IMR-90 (cell line): ENCODE results near the gene YES1. TPM values are rescaled to one million over a fixed set of nuclear protein-coding genes. Genes with fewer than 3 reads are reported as not detected.

ENCODE experiments used
- ATAC-seq: fragments of 200-7000 bp; cut with Tn5 transposase; 2 replicates; pipeline ENCODE4 v1.9.1; 2020; ENCODE audit warnings: low read depth, mild to moderate bottlenecking, moderate library complexity
- BruUV-seq: library from RNA; stranded (reverse); fragments of 400-500 nt; replicated peaks from 2 replicates; lab custom pipeline; 2021; lab: Mats Ljungman, UMichigan
- CTCF ChIA-PET: fragments of 300-600 bp; formaldehyde crosslinking; extraction: SDS; loops from one replicate; lab custom pipeline; 2021; ENCODE audit warnings: antibody characterized with exemption; lab: Yijun Ruan, JAX
- POLR2A ChIA-PET: fragments of 300-600 bp; sonication (Branson Sonifier 250); formaldehyde crosslinking; loops from one replicate; lab custom pipeline; 2022; ENCODE audit warnings: antibody characterized with exemption; ENCODE audit not compliant: unreplicated experiment; lab: Charles Lee
- DNase-seq: peaks from one replicate; pipeline ENCODE4 v3.0.0; 2013
- H2AFZ ChIP-seq: replicated peaks from 2 replicates; pipeline ENCODE3; 2013; ENCODE audit warnings: low read length, mild to moderate bottlenecking; ENCODE audit not compliant: poor library complexity
- H2AK5ac ChIP-seq: 2 replicates; pipeline ENCODE4 v1.6.1; 2013; ENCODE audit warnings: low read depth, low read length, inconsistent platforms
- H2AK9ac ChIP-seq: replicated peaks from 2 replicates; pipeline ENCODE3; 2013; ENCODE audit warnings: mild to moderate bottlenecking, low read depth, low read length, moderate library complexity; ENCODE audit not compliant: poor library complexity
- H2BK120ac ChIP-seq: 2 replicates; pipeline ENCODE4 v1.6.1; 2013; ENCODE audit warnings: low read depth, low read length, inconsistent platforms
- H2BK15ac ChIP-seq: 3 replicates; pipeline ENCODE4 v1.6.1; 2013; ENCODE audit warnings: low read depth, low read length, inconsistent platforms
- H2BK20ac ChIP-seq: 2 replicates; pipeline ENCODE4 v1.6.1; 2013; ENCODE audit warnings: low read depth, mild to moderate bottlenecking, inconsistent platforms, low read length, moderate library complexity
- H2BK5ac ChIP-seq: 2 replicates; pipeline ENCODE4 v1.6.1; 2013; ENCODE audit warnings: mild to moderate bottlenecking, low read depth, low read length, inconsistent platforms; ENCODE audit not compliant: poor library complexity, severe bottlenecking
- H3K14ac ChIP-seq: replicated peaks from 2 replicates; pipeline ENCODE4 v1.6.1; 2013; ENCODE audit warnings: low read depth, low read length, inconsistent platforms
- H3K18ac ChIP-seq: 2 replicates; pipeline ENCODE4 v1.6.1; 2013; ENCODE audit warnings: low read depth, low read length, control low read depth
- H3K23ac ChIP-seq: 2 replicates; pipeline ENCODE4 v1.6.1; 2013; ENCODE audit warnings: low read depth, low read length, inconsistent platforms
- H3K27ac ChIP-seq: 2 replicates; pipeline ENCODE4 v1.5.1; 2013; ENCODE audit warnings: mild to moderate bottlenecking, control low read depth, low read length; ENCODE audit not compliant: insufficient read depth
- H3K27me3 ChIP-seq: 2 replicates; pipeline ENCODE4 v1.6.1; 2013; ENCODE audit warnings: low read length; ENCODE audit not compliant: control insufficient read depth, insufficient read depth
- H3K36me3 ChIP-seq: 2 replicates; pipeline ENCODE4 v1.6.1; 2013; ENCODE audit warnings: low read length, mixed read lengths; ENCODE audit not compliant: control insufficient read depth, insufficient read depth
- H3K4ac ChIP-seq: 2 replicates; pipeline ENCODE4 v1.6.1; 2013; ENCODE audit warnings: low read depth, low read length, inconsistent platforms
- H3K4me1 ChIP-seq: 2 replicates; pipeline ENCODE4 v1.6.1; 2013; ENCODE audit warnings: low read length, mixed read lengths; ENCODE audit not compliant: control insufficient read depth, insufficient read depth
- H3K4me2 ChIP-seq: 2 replicates; pipeline ENCODE4 v1.6.1; 2013; ENCODE audit warnings: low read depth, mild to moderate bottlenecking, control low read depth, low read length, moderate library complexity
- H3K4me3 ChIP-seq: 2 replicates; pipeline ENCODE4 v1.5.1; 2013; ENCODE audit warnings: low read depth, mild to moderate bottlenecking, control low read depth, low read length, moderate library complexity; ENCODE audit not compliant: insufficient read depth
- H3K56ac ChIP-seq: 2 replicates; pipeline ENCODE4 v1.6.1; 2013; ENCODE audit warnings: low read length, inconsistent platforms; ENCODE audit not compliant: insufficient read depth; ENCODE audit errors: extremely low read depth
- H3K79me1 ChIP-seq, 2 experiments: 2 replicates each; pipeline ENCODE4 v1.6.1; 2013; ENCODE audit warnings: low read length in 2 of 2, inconsistent platforms in 1 of 2, low read depth in 1 of 2
- H3K9ac ChIP-seq: 2 replicates; pipeline ENCODE4 v1.6.1; 2013; ENCODE audit warnings: low read depth, low read length, control low read depth
- H3K9me1 ChIP-seq: 2 replicates; pipeline ENCODE4 v1.6.1; 2013; ENCODE audit warnings: low read length, inconsistent platforms; ENCODE audit not compliant: insufficient read depth
- H3K9me3 ChIP-seq: 2 replicates; pipeline ENCODE4 v1.6.1; 2013; ENCODE audit warnings: low read length; ENCODE audit not compliant: control insufficient read depth, insufficient read depth
- H4K20me1 ChIP-seq: 2 replicates; pipeline ENCODE4 v1.6.1; 2013; ENCODE audit warnings: low read length, inconsistent platforms; ENCODE audit not compliant: insufficient read depth
- H4K5ac ChIP-seq: 2 replicates; pipeline ENCODE4 v1.6.1; 2013; ENCODE audit warnings: mild to moderate bottlenecking, low read depth, low read length, control low read depth
- H4K8ac ChIP-seq, 2 experiments: 2 replicates each; pipeline ENCODE4 v1.6.1; 2013; ENCODE audit warnings: low read depth in 2 of 2, low read length in 2 of 2, control low read depth in 1 of 2, inconsistent platforms in 1 of 2
- H4K91ac ChIP-seq: 2 replicates; pipeline ENCODE4 v1.6.1; 2013; ENCODE audit warnings: low read depth, low read length, inconsistent platforms; ENCODE audit not compliant: insufficient read depth
- FOS ChIP-seq: fragments of 150-350 bp; IDR thresholded peaks from 2 replicates; pipeline ENCODE4 v1.6.1; 2016; ENCODE audit warnings: low read depth, low read length
- MAZ ChIP-seq: IDR thresholded peaks from 2 replicates; pipeline ENCODE4 v1.6.1; 2012; ENCODE audit warnings: low read depth, mild to moderate bottlenecking, low read length, improper control_type of control experiment, moderate library complexity, borderline replicate concordance
- MXI1 ChIP-seq: IDR thresholded peaks from 2 replicates; pipeline ENCODE4 v1.6.1; 2012; ENCODE audit warnings: low read depth, mild to moderate bottlenecking, low read length, moderate library complexity, borderline replicate concordance
- NFE2L2 ChIP-seq: fragments of 150-350 bp; IDR thresholded peaks from 2 replicates; pipeline ENCODE4 v1.6.1; 2016; ENCODE audit warnings: low read depth, mild to moderate bottlenecking, low read length
- RFX5 ChIP-seq: IDR thresholded peaks from 2 replicates; pipeline ENCODE4 v1.8.0; 2012; ENCODE audit warnings: low read depth, mild to moderate bottlenecking, low read length, moderate library complexity
- SMC3 ChIP-seq: fragments of 150-350 bp; IDR thresholded peaks from 2 replicates; pipeline ENCODE4 v1.6.1; 2016; ENCODE audit warnings: low read depth, mild to moderate bottlenecking, antibody characterized with exemption, low read length, moderate library complexity
- WGBS, 2 experiments: methylation state at CpG; one replicate each; pipeline versions ENCODE4 v1.1.5 to v1.1.7; 2013; ENCODE audit warnings: missing lambda C conversion rate in 2 of 2; ENCODE audit not compliant: insufficient read length in 1 of 2; ENCODE audit errors: extremely low coverage in 2 of 2; 5-methylcytosine and 5-hydroxymethylcytosine counted together
- dilution Hi-C: fragments of 300-500 bp; cut with HindIII; formaldehyde crosslinking; loops from one replicate; pipeline ENCODE4 v1.14.3; 2018; ENCODE audit warnings: low sequenced_read_pairs; ENCODE audit not compliant: unreplicated experiment
- in situ Hi-C: fragments of 300-500 bp; cut with MboI; formaldehyde crosslinking; loops from 3 replicates; pipeline ENCODE4 v1.14.3; 2019; ENCODE audit warnings: low sequenced_read_pairs, inconsistent platforms, mixed read lengths
- intact Hi-C: fragments of 100-400 bp; cut with micrococcal nuclease; formaldehyde crosslinking; loops from 2 replicates; pipeline ENCODE4 v1.10.0; 2022
- polyA plus RNA-seq, 3 experiments: library from polyadenylated mRNA; depleted of rRNA; stranded (reverse); fragments of >200 nt; gene quantifications; 2 replicates each; pipeline ENCODE4 v1.2.3, GENCODE V29; 2012; ENCODE audit warnings: low replicate concordance in 1 of 3
- total RNA-seq: library from RNA; depleted of rRNA; stranded (reverse); fragments of >200 nt; gene quantifications from 2 replicates; pipeline ENCODE4 v1.2.3, GENCODE V29; 2012
- TF ChIP-seq, protein P1 (sequence below): conservative IDR thresholded peaks from 2 replicates; pipeline ENCODE4 v1.5.1; 2012; ENCODE audit warnings: mild to moderate bottlenecking, low read depth, low read length, improper control_type of control experiment

Gene YES1
- total and polyA plus RNA-seq, 2 of the 4 experiments (the other 2 are of a cell fraction): 16.7 to 62.0 TPM

GRCh38 chr18:830315-830901 lies 18.4 kb upstream of the YES1 start (continued):
- no peak for TF ChIP-seq MAZ

DNA sequence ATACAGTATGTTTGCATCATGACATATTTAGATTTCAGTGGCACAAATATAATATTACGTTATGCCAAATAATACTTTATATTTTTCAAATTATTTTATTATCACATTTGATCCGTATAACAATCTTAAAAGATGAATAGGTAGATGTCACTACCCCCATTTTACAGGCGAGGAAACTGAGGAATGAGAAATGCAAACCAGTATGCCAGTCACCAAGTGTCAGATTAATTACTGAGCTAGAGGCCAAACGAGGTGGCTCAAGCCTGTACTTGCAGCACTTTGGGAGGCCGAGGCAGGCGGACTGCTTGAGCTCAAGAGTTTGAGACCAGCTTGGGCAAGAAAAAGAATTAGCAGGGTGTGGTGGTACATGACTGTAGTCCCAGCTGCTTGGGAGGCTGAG lies 17.4 kb upstream of the YES1 start:
- H4K91ac ChIP-seq: no peak overlapping the region
- DNase-seq: no peak
- CTCF ChIA-PET: interaction anchor here (1.5 to 2.4 kb wide), 4 partner anchors 9 to 94 kb away, joined by 4 to 23 read pairs (median 8); no protein-coding TSS in a partner anchor

More for the DNA sequence above, 17.4 kb upstream of the YES1 start:
- no peak for ATAC-seq
- POLR2A ChIA-PET: no interaction called here
- H3K4me1 ChIP-seq: peaks cover 5% of the 10 kb centered on the region
- H3K23ac ChIP-seq: no peak overlapping the region
- H2AK9ac ChIP-seq: no peak overlapping the region
- no peak overlapping the region for H3K9ac ChIP-seq
- H2BK5ac ChIP-seq: no peak overlapping the region
- no peak overlapping the region for H2AK5ac ChIP-seq
- in situ Hi-C loops (no loop called here), intact Hi-C loops (no loop called here), dilution Hi-C loops (no loop called here)
- no peaks in the 10 kb centered on the region for H3K9me1 ChIP-seq
- H3K4ac ChIP-seq: no peak overlapping the region
- H3K14ac ChIP-seq: no peak overlapping the region
- TF ChIP-seq MXI1 (no peak), SMC3 (no peak), FOS (no peak), RFX5 (no peak), NFE2L2 (no peak)
- TF ChIP-seq, protein P1, sequence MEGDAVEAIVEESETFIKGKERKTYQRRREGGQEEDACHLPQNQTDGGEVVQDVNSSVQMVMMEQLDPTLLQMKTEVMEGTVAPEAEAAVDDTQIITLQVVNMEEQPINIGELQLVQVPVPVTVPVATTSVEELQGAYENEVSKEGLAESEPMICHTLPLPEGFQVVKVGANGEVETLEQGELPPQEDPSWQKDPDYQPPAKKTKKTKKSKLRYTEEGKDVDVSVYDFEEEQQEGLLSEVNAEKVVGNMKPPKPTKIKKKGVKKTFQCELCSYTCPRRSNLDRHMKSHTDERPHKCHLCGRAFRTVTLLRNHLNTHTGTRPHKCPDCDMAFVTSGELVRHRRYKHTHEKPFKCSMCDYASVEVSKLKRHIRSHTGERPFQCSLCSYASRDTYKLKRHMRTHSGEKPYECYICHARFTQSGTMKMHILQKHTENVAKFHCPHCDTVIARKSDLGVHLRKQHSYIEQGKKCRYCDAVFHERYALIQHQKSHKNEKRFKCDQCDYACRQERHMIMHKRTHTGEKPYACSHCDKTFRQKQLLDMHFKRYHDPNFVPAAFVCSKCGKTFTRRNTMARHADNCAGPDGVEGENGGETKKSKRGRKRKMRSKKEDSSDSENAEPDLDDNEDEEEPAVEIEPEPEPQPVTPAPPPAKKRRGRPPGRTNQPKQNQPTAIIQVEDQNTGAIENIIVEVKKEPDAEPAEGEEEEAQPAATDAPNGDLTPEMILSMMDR: no peak
- H3K4me3 ChIP-seq: no peak overlapping the region
- no peak overlapping the region for H3K27ac ChIP-seq
- no peaks in the 10 kb centered on the region for H3K9me3 ChIP-seq
- H2BK120ac ChIP-seq: no peak overlapping the region
- no peak overlapping the region for H2BK20ac ChIP-seq
- no peak overlapping the region for H2BK15ac ChIP-seq
- H3K18ac ChIP-seq: no peak overlapping the region
- no peaks in the 10 kb centered on the region for H3K79me1 ChIP-seq
- no TSS peak for BruUV-seq
- H3K27me3 ChIP-seq: peaks cover 17% of the 10 kb centered on the region
- H4K5ac ChIP-seq: no peak overlapping the region
- no peak overlapping the region for H3K56ac ChIP-seq
- no peaks in the 10 kb centered on the region for H3K36me3 ChIP-seq
- H4K8ac ChIP-seq: no peak overlapping the region
- no peaks in the 10 kb centered on the region for H4K20me1 ChIP-seq
- WGBS, 2 experiments: 94% methylated on average over 3 of the region's 6 CpGs; no CpG with 5 or more reads in 1 of the 2 experiments
- no peak overlapping the region for H3K4me2 ChIP-seq
- no peak overlapping the region for H2AFZ ChIP-seq
